Sigmoid colon (tissue), 4 donors: ENCODE data around the gene CEACAM4.

Source experiments
- CTCF ChIP-seq, 4 experiments: fragments of 450-650 bp in 3 of 4; fragments of 200-600 bp in 1 of 4; IDR thresholded peaks; one replicate each; pipeline ENCODE4 v1.5.1; 2016 to 2019; ENCODE audit warnings: antibody characterized with exemption in 4 of 4, mild to moderate bottlenecking in 3 of 4, moderate library complexity in 2 of 4
- EP300 ChIP-seq, 4 donors: sonication (generic); formaldehyde crosslinking; IDR thresholded peaks; one replicate each; pipeline ENCODE4 v1.6.1; 2017; ENCODE audit warnings: antibody characterized with exemption in 4 of 4

GRCh38 chr19:41612483-41612882 is 14.4 kb downstream of the CEACAM4 start:
- no peak for TF ChIP-seq CTCF (IDR thresholded peaks at IDR 0.05)
- no peak for TF ChIP-seq EP300 (IDR thresholded peaks at IDR 0.05)
